Endodermal cell (in vitro differentiated cells): ENCODE measurements around the gene MRPS27. TPM values are rescaled to one million over a fixed set of nuclear protein-coding genes. Genes with fewer than 3 reads are reported as not detected.

Source experiments
- DNase-seq: peaks from one replicate; pipeline ENCODE4 v3.0.0-alpha.2; 2017
- H3K27ac ChIP-seq: 2 replicates; pipeline ENCODE4 v1.5.1; 2013; ENCODE audit warnings: mild to moderate bottlenecking, low read depth, low read length, moderate library complexity
- H3K27me3 ChIP-seq: 2 replicates; pipeline ENCODE4 v1.6.1; 2013; ENCODE audit warnings: mild to moderate bottlenecking, low read length, moderate library complexity; ENCODE audit not compliant: insufficient read depth, control insufficient read depth, poor library complexity, severe bottlenecking
- H3K36me3 ChIP-seq: 2 replicates; pipeline ENCODE4 v1.7.0; 2013; ENCODE audit warnings: mild to moderate bottlenecking, low read length, moderate library complexity; ENCODE audit not compliant: control insufficient read depth, insufficient read depth
- H3K4me1 ChIP-seq: one replicate; pipeline ENCODE4 v1.7.0; 2013; ENCODE audit warnings: low read length; ENCODE audit not compliant: control insufficient read depth, insufficient read depth
- H3K4me3 ChIP-seq: 2 replicates; pipeline ENCODE4 v1.5.1; 2013; ENCODE audit warnings: mild to moderate bottlenecking, low read length, moderate library complexity
- H3K9ac ChIP-seq: 2 replicates; pipeline ENCODE4 v1.6.1; 2013; ENCODE audit warnings: mild to moderate bottlenecking, low read length, moderate library complexity; ENCODE audit not compliant: poor library complexity, severe bottlenecking; ENCODE audit errors: extremely low read depth
- H3K9me3 ChIP-seq: 2 replicates; pipeline ENCODE4 v1.6.1; 2013; ENCODE audit warnings: mild to moderate bottlenecking, low read length, moderate library complexity; ENCODE audit not compliant: control insufficient read depth
- H3K27ac Mint-ChIP-seq: 2 replicates; pipeline ENCODE4 v1.8.0; 2020; ENCODE audit warnings: mixed read lengths
- H3K27me3 Mint-ChIP-seq: 2 replicates; pipeline ENCODE4 v1.8.0; 2021; ENCODE audit warnings: mild to moderate bottlenecking, mixed read lengths; ENCODE audit not compliant: insufficient read depth
- H3K36me3 Mint-ChIP-seq: 2 replicates; pipeline ENCODE4 v1.8.0; 2020; ENCODE audit warnings: low read depth, mixed read lengths
- H3K4me1 Mint-ChIP-seq: 2 replicates; pipeline ENCODE4 v1.8.0; 2020; ENCODE audit warnings: mixed read lengths
- H3K4me3 Mint-ChIP-seq: 2 replicates; pipeline ENCODE4 v1.8.0; 2020; ENCODE audit warnings: mild to moderate bottlenecking, moderate library complexity, mixed read lengths
- H3K9me3 Mint-ChIP-seq: 2 replicates; pipeline ENCODE4 v1.8.0; 2020; ENCODE audit warnings: mild to moderate bottlenecking, mixed read lengths
- CTCF ChIP-seq: fragments of 200-600 bp; sonication (generic); conservative IDR thresholded peaks from 2 replicates; pipeline ENCODE4 v1.5.0; 2021; ENCODE audit warnings: antibody characterized with exemption, mild to moderate bottlenecking
- WGBS, 2 experiments: methylation state at CpG; one replicate each; pipeline versions ENCODE4 v1.1.5 to v1.1.7; 2013; ENCODE audit warnings: missing lambda C conversion rate in 2 of 2, mixed read lengths in 1 of 2; ENCODE audit not compliant: insufficient coverage in 1 of 2, insufficient read length in 1 of 2; 5-methylcytosine and 5-hydroxymethylcytosine counted together
- total RNA-seq, 2 donors: library from RNA; stranded (reverse); fragmentation: NEBNext Ultra II Directional in 1 of 2; extraction: Animal tissue kit (Norgen Biotek cat#: 25700) in 1 of 2; gene quantifications; 2 replicates in 1 of 2; 3 replicates in 1 of 2; pipeline ENCODE4 v1.2.1, GENCODE V29; 2021

The MRPS27 gene
- total RNA-seq, 2 donors from 2014 or later = 55.2 to 80.8 TPM

- no peak overlapping the region for H3K4me3 Mint-ChIP-seq
- H3K9me3 Mint-ChIP-seq = no peaks in the 10 kb centered on the region
- peaks cover 67% of the 10 kb centered on the region for H3K36me3 Mint-ChIP-seq
- TF ChIP-seq CTCF = no peak
- Histone ChIP-seq H3K36me3 (peaks cover 95% of the 10 kb centered on the region), H3K4me3 (no peak overlapping the region), H3K27me3 (no peaks in the 10 kb centered on the region), H3K4me1 (no peaks in the 10 kb centered on the region), H3K9ac (no peak overlapping the region), H3K9me3 (no peaks in the 10 kb centered on the region), H3K27ac (no peak overlapping the region)
- 80 to 99% methylated on average over 1 to 2 of the region's 2 CpGs for WGBS, 2 experiments
- H3K4me1 Mint-ChIP-seq = no peaks in the 10 kb centered on the region
- no peak for DNase-seq
- no peaks in the 10 kb centered on the region for H3K27me3 Mint-ChIP-seq
- H3K27ac Mint-ChIP-seq = no peak overlapping the region
Observed at GRCh38 chr5:72188166-72188565, 131.9 kb downstream of the MRPS27 start.

- Mint-ChIP-seq H3K4me1 (peaks cover 2% of the 10 kb centered on the region), H3K4me3 (no peak overlapping the region), H3K27ac (no peak overlapping the region), H3K36me3 (peaks cover 68% of the 10 kb centered on the region), H3K9me3 (no peaks in the 10 kb centered on the region), H3K27me3 (no peaks in the 10 kb centered on the region)
- Histone ChIP-seq H3K4me1 (no peaks in the 10 kb centered on the region), H3K9ac (no peak overlapping the region), H3K36me3 (peaks cover 94% of the 10 kb centered on the region), H3K27me3 (no peaks in the 10 kb centered on the region), H3K9me3 (no peaks in the 10 kb centered on the region), H3K27ac (no peak overlapping the region), H3K4me3 (no peak overlapping the region)
- WGBS, 2 experiments = 86 to 88% methylated on average over 4 to 5 of the region's 5 CpGs
- TF ChIP-seq CTCF = no peak
- DNase-seq = no peak
Observed at GRCh38 chr5:72187388-72188075, 132.5 kb downstream of the MRPS27 start.

- peaks cover 3% of the 10 kb centered on the region for H3K4me1 Mint-ChIP-seq
- DNase-seq = no peak
- Histone ChIP-seq H3K9me3 (no peaks in the 10 kb centered on the region), H3K4me1 (no peaks in the 10 kb centered on the region), H3K36me3 (peaks cover 88% of the 10 kb centered on the region), H3K9ac (no peak overlapping the region), H3K27me3 (no peaks in the 10 kb centered on the region), H3K27ac (no peak overlapping the region), H3K4me3 (no peak overlapping the region)
- peaks cover 67% of the 10 kb centered on the region for H3K36me3 Mint-ChIP-seq
- H3K27ac Mint-ChIP-seq = peak overlapping the region; percentile 28
- 93 to 95% methylated on average over 8 to 10 of the region's 10 CpGs for WGBS, 2 experiments
- TF ChIP-seq CTCF = no peak
- no peak overlapping the region for H3K4me3 Mint-ChIP-seq
- no peaks in the 10 kb centered on the region for H3K27me3 Mint-ChIP-seq
- no peaks in the 10 kb centered on the region for H3K9me3 Mint-ChIP-seq
Observed at GRCh38 chr5:72185496-72186329, 134.3 kb downstream of the MRPS27 start.
